Cardiac muscle cell (in vitro differentiated cells and primary cell): Measurements from ENCODE around the gene NANP. TPM values are rescaled to one million over a fixed set of nuclear protein-coding genes. Genes with fewer than 3 reads are reported as not detected.

Experiments used
- DNase-seq, 2 donors: peaks; one replicate each; pipeline versions ENCODE4 v3.0.0 to v3.0.0-alpha.2; 2010 to 2017; ENCODE audit warnings: low read depth in 1 of 2, low spot score in 1 of 2
- H3K27ac ChIP-seq: fragments of 200-600 bp; sonication (generic); 2 replicates; pipeline ENCODE4 v1.5.1; 2016
- H3K27me3 ChIP-seq: fragments of 200-600 bp; sonication (generic); 2 replicates; pipeline ENCODE4 v1.6.0; 2016; ENCODE audit warnings: control low read depth
- H3K36me3 ChIP-seq: fragments of 200-600 bp; sonication (generic); 2 replicates; pipeline ENCODE4 v1.5.1; 2016; ENCODE audit warnings: control low read depth
- H3K4me1 ChIP-seq: fragments of 200-600 bp; sonication (generic); 2 replicates; pipeline ENCODE4 v1.8.1; 2017; ENCODE audit warnings: low read depth, mild to moderate bottlenecking, mixed run types
- H3K4me3 ChIP-seq: fragments of 200-600 bp; sonication (generic); 2 replicates; pipeline ENCODE4 v1.5.1; 2016; ENCODE audit warnings: mild to moderate bottlenecking
- H3K9me3 ChIP-seq: fragments of 200-600 bp; sonication (generic); 2 replicates; pipeline ENCODE4 v1.5.1; 2017; ENCODE audit warnings: low read depth, mild to moderate bottlenecking, control low read depth
- polyA plus RNA-seq: library from polyadenylated mRNA; unstranded; fragments of >200 nt; fragmentation: Nextera tagmentation; extraction: Ambion mirVana; gene quantifications from 2 replicates; pipeline ENCODE4 v1.2.1, GENCODE V29; 2016
- total RNA-seq: library from RNA; depleted of rRNA; stranded (reverse); fragments of >200 nt; gene quantifications from 2 replicates; pipeline ENCODE4 v1.2.3, GENCODE V29; 2016
- TF ChIP-seq, protein P1 (sequence below): IDR thresholded peaks from 2 replicates; pipeline ENCODE4 v1.5.1; 2012; ENCODE audit warnings: low read depth, mild to moderate bottlenecking, low read length

The NANP gene
- total and polyA plus RNA-seq, 2 experiments from 2014 or later, result 3.7 to 5.7 TPM

DNA sequence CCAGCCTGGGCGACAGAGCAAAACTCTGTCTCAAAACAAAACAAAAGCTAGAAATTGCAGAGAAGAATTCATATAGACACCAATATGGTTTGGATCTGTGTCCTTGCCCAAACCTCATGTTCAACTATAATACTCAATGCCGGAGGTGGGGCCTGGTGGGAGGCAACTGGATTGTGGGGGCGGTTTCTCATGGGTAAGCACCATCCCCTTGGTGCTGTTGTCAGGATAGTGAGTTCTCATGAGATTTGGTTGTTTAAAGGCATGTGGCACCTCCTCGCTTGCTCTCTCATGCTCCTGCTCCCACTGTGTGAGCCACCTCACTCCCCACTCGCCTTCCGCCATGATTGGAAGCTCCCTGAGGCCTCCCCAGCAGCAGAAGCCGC lies 53.7 kb downstream of the NANP start:
- no peak for DNase-seq
- no peaks in the 10 kb centered on the region for H3K27me3 ChIP-seq
- H3K27ac ChIP-seq, result no peak overlapping the region
- no peaks in the 10 kb centered on the region for H3K36me3 ChIP-seq
- H3K9me3 ChIP-seq, result no peaks in the 10 kb centered on the region
- H3K4me3 ChIP-seq, result no peak overlapping the region
- TF ChIP-seq, protein P1, sequence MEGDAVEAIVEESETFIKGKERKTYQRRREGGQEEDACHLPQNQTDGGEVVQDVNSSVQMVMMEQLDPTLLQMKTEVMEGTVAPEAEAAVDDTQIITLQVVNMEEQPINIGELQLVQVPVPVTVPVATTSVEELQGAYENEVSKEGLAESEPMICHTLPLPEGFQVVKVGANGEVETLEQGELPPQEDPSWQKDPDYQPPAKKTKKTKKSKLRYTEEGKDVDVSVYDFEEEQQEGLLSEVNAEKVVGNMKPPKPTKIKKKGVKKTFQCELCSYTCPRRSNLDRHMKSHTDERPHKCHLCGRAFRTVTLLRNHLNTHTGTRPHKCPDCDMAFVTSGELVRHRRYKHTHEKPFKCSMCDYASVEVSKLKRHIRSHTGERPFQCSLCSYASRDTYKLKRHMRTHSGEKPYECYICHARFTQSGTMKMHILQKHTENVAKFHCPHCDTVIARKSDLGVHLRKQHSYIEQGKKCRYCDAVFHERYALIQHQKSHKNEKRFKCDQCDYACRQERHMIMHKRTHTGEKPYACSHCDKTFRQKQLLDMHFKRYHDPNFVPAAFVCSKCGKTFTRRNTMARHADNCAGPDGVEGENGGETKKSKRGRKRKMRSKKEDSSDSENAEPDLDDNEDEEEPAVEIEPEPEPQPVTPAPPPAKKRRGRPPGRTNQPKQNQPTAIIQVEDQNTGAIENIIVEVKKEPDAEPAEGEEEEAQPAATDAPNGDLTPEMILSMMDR, result no peak
- H3K4me1 ChIP-seq, result peaks cover 25% of the 10 kb centered on the region

DNA sequence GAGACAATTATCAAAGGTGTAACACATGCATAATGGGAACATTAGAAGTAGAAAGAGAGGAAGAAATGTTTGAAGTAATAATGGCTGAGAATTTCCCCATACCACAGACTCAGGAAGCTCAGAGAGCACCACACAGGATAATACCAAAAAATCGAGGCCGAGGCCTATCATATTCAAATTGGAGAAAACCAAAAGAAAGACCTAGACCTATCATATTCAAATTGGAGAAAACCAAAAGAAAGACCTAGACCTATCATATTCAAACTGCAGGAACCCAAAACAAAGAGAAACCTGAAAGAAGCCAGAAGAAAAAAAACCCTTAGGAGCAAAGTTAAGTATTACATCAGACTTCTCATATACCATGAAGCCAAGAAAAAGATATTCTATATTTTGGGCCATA lies 56.5 kb downstream of the NANP start:
- Histone ChIP-seq H3K27ac (no peak overlapping the region), H3K9me3 (no peaks in the 10 kb centered on the region), H3K36me3 (no peaks in the 10 kb centered on the region), H3K4me3 (no peak overlapping the region), H3K27me3 (no peaks in the 10 kb centered on the region), H3K4me1 (peaks cover 16% of the 10 kb centered on the region)
- DNase-seq, result no peak
- TF ChIP-seq, protein P1, result no peak

DNA sequence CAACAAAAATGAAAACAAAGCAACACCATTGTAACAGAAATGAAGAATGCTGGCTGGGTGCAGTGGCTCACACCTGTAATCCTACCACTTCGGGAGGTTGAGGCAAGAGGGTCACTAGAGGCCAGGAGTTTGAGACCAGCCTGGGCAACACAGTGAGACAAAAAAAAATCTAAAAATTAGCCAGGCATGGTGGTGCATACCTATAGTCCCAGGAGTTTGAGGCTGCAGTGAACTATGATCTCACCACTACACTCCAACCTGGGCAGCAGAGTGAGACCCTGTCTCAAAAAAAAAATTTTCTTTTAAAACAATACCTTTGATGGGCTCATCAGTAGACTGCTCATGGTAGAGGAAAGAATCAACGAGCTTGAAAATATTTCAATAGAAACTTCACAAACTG lies 57.0 kb downstream of the NANP start:
- H3K9me3 ChIP-seq, result no peaks in the 10 kb centered on the region
- no peak overlapping the region for H3K27ac ChIP-seq
- DNase-seq, result no peak
- no peaks in the 10 kb centered on the region for H3K27me3 ChIP-seq
- H3K36me3 ChIP-seq, result no peaks in the 10 kb centered on the region
- TF ChIP-seq, protein P1, result no peak
- peaks cover 11% of the 10 kb centered on the region for H3K4me1 ChIP-seq
- no peak overlapping the region for H3K4me3 ChIP-seq

DNA sequence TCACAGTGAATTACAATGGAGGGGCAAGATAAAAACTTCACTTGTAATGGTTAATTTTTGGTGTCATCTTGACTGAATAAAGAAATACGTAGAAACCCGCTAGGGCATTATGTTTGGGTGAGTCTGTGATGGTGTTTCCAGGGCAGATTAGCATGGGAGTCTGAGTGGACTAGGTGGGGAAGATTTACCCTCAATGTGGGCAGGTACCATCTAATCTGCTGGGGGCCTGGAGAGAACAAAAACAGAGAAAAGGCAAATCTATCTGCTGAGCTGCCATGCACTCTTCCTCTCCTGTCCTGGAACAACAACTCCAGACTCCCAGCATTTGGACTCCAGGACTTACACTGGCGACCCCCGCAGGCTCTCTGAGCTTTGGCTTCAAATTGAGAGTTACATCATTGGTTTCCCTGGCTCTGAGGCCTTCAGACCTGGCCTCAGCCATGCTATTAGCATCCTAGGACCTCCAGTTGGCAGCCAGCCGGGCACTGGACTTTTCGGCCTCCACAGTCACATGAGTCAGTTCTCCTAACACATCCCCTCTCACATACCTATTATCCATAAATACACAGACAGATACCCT lies 58.1 kb downstream of the NANP start:
- H3K27ac ChIP-seq, result peak overlapping the region; percentile 62
- H3K4me1 ChIP-seq, result no peaks in the 10 kb centered on the region
- H3K9me3 ChIP-seq, result no peaks in the 10 kb centered on the region
- H3K4me3 ChIP-seq, result no peak overlapping the region
- H3K36me3 ChIP-seq, result no peaks in the 10 kb centered on the region
- TF ChIP-seq, protein P1, result no peak
- DNase-seq, result peak in 1 of 2 donors; percentile 15
- H3K27me3 ChIP-seq, result no peaks in the 10 kb centered on the region

DNA sequence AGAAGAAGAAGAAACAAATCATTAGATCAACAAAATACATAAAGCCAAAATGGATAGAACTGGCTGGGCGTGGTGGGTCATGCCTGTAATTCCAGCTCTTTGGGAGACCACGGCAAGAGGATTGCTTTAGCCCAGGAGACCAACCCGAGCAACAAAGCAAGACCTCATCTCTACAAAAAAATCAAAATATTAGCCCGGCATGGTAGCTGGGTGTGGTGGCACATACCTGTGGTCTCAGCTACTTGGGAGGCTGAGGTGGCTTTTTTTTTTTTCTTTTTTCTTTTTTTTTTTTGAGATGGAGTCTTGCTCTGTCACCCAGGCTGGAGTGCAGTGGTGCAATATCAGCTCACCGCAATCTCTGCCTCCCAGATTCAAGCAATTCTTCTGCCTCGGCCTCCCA lies 59.9 kb downstream of the NANP start:
- TF ChIP-seq, protein P1, result no peak
- no peak for DNase-seq
- Histone ChIP-seq H3K27me3 (no peaks in the 10 kb centered on the region), H3K36me3 (no peaks in the 10 kb centered on the region), H3K27ac (no peak overlapping the region), H3K9me3 (no peaks in the 10 kb centered on the region), H3K4me1 (peaks cover 5% of the 10 kb centered on the region), H3K4me3 (no peak overlapping the region)
